ENCODE data around the gene VWA7.

DNA sequence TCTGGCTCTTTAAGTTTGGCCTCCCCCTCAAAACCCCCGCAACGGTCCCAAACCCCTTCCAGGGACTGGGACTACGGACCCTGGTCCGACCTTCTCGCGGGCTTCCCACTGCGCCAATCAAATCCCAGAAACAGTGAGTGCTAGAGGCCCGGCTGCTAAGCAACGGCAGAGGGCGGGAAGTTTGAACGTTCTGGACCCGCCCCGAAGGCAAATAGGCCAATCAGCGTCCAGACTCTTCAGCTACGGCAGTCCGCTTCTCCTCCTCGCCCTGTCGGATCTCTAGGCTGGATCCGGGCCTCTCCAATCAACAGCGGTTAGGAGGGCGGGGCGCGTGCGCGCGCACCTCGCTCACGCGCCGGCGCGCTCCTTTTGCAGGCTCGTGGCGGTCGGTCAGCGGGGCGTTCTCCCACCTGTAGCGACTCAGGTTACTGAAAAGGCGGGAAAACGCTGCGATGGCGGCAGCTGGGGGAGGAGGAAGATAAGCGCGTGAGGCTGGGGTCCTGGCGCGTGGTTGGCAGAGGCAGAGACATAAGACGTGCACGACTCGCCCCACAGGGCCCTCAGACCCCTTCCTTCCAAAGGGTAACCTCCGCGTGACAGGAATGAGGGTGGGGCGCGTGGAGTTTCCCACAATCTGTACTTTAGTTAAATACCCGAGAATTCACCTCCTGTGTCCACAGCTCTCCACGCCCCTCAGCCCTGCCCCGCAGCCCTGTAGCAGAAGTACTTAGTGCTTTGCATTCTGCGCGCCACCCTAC is 37.3 kb downstream of the VWA7 start, which contains the start of gene MSH5:
- TF ChIP-seq, protein P1, sequence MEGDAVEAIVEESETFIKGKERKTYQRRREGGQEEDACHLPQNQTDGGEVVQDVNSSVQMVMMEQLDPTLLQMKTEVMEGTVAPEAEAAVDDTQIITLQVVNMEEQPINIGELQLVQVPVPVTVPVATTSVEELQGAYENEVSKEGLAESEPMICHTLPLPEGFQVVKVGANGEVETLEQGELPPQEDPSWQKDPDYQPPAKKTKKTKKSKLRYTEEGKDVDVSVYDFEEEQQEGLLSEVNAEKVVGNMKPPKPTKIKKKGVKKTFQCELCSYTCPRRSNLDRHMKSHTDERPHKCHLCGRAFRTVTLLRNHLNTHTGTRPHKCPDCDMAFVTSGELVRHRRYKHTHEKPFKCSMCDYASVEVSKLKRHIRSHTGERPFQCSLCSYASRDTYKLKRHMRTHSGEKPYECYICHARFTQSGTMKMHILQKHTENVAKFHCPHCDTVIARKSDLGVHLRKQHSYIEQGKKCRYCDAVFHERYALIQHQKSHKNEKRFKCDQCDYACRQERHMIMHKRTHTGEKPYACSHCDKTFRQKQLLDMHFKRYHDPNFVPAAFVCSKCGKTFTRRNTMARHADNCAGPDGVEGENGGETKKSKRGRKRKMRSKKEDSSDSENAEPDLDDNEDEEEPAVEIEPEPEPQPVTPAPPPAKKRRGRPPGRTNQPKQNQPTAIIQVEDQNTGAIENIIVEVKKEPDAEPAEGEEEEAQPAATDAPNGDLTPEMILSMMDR (conservative IDR thresholded peaks at IDR 0.05), result no peak
- peak; percentile 54; the same call in 1 of the 2 replicates for TF ChIP-seq ZFX (IDR thresholded peaks at IDR 0.05)
